NK-92 treated with Interleukin-12 subunit alpha and Interleukin-12 subunit beta, amount 100 ng/mL, for 24 hours (cell line): ENCODE data around the gene AATK.

Source experiments
- DNase-seq: peaks from one replicate; lab custom pipeline; 2025; lab: John Stamatoyannopoulos, UW

AATK gene, protein sequence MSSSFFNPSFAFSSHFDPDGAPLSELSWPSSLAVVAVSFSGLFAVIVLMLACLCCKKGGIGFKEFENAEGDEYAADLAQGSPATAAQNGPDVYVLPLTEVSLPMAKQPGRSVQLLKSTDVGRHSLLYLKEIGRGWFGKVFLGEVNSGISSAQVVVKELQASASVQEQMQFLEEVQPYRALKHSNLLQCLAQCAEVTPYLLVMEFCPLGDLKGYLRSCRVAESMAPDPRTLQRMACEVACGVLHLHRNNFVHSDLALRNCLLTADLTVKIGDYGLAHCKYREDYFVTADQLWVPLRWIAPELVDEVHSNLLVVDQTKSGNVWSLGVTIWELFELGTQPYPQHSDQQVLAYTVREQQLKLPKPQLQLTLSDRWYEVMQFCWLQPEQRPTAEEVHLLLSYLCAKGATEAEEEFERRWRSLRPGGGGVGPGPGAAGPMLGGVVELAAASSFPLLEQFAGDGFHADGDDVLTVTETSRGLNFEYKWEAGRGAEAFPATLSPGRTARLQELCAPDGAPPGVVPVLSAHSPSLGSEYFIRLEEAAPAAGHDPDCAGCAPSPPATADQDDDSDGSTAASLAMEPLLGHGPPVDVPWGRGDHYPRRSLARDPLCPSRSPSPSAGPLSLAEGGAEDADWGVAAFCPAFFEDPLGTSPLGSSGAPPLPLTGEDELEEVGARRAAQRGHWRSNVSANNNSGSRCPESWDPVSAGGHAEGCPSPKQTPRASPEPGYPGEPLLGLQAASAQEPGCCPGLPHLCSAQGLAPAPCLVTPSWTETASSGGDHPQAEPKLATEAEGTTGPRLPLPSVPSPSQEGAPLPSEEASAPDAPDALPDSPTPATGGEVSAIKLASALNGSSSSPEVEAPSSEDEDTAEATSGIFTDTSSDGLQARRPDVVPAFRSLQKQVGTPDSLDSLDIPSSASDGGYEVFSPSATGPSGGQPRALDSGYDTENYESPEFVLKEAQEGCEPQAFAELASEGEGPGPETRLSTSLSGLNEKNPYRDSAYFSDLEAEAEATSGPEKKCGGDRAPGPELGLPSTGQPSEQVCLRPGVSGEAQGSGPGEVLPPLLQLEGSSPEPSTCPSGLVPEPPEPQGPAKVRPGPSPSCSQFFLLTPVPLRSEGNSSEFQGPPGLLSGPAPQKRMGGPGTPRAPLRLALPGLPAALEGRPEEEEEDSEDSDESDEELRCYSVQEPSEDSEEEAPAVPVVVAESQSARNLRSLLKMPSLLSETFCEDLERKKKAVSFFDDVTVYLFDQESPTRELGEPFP (N-terminal part only)

DNA sequence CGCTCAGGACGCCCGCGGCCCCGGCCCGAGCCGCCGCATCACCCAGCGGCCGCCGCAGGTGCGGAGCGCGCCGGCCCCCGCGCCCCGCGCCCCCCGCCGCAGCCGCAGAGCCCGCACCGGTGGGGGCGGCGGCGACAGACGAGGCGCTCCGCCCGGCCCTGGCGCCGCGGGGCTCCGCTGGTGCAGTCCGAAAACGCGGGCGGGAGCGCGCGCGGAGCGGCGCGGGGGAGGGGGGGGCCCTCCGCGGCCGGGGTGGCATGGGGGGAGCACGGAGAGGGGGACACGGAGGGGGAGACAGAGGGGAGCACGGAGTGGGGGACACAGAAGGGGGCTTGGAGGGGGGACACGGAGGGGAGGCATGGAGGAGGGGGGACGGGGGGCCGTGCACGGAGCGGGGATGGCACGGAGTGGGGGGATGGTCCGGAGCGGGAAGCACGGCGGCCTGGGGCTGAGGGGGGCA is at the start of gene AATK:
Gene AATK (minus strand): TSS at position 189 of the 460 bp plus-strand sequence. CDS start 229 bp downstream, outside the sequence.
- no peak for DNase-seq

DNA sequence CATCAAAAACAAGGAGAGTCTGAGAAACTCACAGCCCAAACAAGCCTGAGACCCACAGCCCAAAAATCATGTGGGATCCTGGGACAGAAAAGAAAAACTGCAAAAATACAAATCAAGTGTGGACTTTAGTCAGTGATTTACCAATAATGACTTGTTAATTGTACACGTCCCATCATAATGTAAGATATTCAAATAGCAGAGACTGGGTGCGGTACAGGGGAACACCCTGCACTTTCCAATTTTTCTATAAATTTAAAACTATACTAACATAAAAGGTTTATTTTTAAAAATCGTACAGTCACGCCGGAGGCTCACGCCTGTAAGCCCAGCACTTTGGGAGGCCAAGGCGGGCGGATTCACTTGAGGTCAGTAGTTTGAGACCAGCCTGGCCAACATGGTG is 48.0 kb upstream of the AATK start:
- no peak for DNase-seq

DNA sequence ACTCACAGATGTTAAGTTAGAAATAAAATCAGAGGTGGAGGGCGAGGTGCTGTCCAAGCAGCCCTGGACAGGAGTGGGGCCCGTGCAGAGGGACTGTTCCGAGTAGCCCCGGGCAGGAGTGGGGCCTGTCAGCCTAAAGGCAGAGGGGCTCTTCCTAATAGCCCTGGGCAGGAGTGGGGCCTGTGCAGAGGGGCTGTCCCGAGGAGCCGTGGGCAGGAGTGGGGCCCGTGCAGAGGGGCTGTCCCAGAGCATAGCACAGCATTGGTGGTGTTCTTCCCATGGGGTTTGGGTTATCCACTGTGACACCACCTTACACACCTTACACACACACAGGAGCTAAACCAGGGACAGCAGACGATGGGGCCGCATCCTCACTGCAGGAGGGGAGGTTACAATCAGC is 46.3 kb upstream of the AATK start:
- DNase-seq: no peak

DNA sequence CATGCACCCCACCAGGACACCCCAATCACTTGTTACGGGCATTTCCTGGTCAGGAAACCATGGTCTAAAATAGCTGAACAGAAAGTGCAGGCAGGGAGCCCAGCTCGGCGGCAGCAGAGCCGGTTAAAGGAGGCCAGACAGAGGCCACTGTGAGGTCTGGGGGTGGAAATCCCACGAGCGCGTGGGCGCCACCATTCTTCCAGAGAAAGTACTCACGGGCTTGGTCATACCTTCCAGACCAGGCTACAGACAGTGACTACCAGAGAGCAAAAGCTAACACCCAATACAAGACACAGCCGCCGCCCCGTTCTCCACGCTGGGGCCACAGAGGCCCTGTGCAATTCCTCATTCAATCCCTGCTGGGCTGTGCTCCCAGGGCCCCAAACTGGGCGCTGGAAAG is 44.8 kb upstream of the AATK start:
- DNase-seq: no peak

DNA sequence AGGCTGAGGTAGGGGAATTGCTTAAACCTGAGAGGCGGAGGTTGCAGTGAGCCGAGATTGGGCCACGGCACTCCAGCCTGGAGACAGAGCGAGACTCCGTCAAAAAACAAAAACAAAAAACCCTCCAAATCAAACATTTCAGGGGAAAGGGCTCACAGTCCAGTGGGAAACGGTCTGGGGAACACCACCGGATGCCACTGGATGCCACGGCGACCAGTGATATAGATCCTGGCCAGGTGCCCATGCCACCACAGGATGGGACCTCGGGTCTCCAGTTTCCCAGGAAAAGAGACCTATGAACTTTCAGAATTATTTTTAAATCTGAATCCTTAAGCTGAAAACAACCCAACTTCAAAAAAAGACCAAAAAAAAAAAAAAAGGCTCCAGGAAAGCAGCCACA is 44.4 kb upstream of the AATK start:
- DNase-seq: no peak

DNA sequence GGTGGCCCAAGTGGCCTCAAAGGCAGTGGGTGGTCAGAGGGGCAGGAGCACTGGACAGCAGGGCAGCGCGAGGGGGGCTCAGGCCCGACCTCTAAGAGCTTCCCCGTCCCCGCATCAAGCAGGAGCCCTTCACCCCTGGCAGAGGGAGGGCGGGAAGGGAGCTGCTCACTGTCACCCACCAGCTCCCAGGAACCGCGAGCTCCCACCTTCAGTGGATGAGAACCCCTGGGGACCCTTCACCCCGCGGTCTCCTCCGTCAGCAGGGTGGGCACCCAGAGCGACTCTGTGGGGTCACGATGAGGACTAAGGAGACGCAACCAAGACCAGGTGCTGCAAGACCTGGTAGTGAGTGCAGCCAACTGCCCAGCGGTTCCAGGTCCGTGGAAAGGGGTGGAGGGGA is 43.1 kb upstream of the AATK start:
- DNase-seq: no peak

DNA sequence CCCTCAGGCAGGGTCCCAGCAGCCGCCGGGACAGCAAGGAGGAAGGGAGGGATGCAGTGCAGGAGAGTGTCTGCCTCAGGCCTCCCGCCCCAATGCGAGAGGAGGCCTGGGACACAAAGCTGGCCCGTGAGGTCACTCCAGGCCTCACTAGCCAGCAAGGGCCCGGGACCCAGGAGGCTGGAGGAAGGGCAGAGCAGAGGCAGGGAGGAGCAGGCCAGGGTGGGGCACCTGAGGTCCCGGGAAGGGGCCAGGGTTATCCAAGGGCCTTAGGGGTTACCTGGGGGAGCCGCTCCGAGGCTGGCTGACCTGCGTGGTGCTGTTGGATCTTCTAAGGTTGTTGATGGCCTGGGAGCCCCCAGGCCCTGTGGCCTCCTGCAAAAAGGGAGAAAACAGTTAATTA is 42.6 kb upstream of the AATK start:
- DNase-seq: no peak

DNA sequence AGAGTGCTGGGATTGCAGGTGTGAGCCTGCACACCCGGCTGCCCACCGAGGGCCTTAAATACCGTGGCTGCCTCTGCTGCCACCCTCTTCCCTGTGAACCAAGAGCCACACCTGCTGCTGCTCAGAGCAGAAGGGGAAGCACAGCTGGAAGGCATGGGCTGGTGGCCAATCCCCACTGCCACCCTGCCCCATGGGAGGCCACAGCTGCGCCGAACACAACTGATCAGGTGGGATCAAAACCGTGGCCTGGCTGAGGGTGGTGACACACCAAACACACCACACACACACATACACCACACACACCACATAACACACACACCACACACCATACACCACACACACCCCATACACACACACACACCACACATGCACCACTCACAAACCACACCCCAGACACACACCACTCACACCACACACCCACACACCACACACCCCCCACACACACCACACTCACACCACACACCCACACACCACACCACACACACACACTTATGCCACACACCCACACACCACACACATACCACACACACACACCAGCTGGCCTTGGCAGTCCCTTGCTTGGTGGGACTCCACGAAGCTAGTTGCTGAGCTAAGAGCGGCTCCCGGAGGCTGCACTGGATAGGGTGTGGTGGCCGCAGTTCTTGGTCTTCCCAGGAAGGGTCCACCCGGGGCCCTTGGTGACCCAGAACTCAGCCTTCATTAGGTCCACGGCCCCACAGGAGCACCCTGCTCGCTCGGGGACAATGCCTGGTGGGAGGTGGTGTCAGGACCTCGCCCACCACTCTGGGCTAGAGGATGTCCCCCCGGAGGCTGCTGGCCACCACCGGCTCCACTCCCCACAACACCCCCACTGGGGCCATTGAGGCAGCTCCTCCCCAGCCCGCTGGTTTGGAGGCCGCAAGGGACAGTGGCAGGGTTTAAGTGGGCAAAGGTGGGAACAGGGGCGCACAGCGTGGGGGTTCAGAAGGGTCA is 41.9 kb upstream of the AATK start:
- no peak for DNase-seq

DNA sequence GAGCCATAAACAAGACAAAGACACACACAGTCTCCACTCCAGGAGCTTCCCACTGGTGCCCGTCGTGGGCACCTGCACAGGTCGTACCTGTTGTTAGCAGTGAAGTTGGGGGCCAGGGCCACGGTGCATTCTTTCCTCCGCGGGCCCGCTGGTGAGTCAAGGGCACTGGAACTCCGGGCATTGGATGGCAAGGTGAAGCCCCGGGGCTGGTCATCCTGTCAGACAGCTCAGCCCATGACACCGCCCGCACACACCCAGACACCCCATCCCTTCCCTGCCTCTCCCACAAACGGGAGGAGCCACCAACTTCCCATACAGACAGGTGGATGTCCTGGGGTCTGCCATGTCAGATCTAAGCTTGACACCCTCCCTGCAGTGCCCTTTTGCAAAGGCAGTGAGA is 40.6 kb upstream of the AATK start:
- no peak for DNase-seq

DNA sequence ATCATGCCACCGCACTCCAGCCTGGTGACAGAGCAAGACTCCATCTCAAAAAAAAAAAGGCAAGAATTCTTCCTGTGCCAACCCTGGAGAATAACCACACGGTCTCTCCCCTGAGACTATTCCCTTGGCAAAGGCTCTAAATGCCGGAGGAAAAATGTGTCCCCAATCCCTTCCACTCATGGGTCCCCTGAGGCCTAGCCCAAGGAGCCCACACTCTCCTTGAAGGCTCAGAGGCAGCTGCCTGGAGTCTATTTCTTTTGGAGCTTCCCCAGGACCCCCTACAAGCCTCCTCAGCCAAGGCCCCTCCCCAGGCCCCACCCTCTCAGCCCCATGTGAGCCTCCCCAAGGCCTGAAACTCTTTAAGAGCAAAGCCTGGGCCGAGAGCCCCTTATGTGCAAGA is 40.1 kb upstream of the AATK start:
- DNase-seq: no peak

DNA sequence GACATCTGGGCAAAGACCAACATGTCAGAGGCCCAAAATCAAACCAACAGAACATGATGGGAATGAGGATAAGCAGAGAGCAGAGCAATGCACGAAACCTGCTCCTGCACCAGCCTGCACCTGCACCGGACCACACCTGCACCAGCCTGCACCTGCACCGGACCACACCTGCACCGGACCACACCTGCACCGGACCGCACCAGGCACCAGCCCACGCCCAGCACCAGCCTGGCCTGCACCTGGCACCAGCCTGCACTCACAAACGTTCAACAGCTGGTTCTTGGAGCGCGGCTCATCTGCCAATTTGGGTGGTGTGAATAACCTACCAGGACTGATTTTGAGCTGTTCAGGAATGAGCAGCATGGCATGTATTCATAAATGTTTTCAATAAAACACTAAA is 38.6 kb upstream of the AATK start:
- DNase-seq: no peak

DNA sequence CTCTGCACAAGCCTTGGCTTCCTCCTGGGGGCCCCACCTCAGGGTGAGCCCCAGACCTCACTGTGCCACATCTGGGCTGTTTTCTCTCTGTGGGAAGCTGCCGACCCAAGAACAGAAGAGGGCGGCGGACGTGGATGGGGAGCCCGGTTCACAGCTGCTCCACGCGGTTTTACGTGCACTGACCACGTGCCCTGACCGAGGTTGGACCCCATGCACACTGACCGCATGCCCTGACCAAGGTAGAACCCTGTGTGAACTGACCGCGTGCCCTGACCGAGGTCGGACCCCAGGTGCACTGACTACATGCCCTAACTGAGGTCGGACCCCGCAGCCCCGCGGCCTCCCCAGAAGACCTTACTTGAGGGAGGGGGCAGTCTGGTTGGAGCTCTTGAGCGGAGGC is 37.1 kb upstream of the AATK start:
- no peak for DNase-seq

DNA sequence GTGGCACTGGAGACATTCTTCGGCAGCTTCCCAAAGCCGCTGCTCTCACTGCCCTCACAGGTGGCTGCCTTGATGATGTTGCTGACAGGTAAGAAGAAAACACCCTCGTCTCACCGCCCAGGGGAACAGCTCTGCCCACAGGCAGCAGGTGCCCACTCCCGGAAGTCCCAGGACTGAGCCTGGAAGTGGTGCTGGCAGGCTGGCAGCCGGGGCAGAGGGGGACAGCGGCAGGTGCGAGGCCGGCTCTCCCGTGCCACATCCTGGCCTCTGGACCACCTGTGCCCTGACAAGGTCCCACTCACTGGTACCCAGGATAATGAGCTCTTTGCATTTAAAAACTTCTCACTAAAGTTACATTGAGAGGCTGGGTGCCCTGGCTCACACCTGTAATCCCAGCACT is 36.3 kb upstream of the AATK start:
- no peak for DNase-seq

DNA sequence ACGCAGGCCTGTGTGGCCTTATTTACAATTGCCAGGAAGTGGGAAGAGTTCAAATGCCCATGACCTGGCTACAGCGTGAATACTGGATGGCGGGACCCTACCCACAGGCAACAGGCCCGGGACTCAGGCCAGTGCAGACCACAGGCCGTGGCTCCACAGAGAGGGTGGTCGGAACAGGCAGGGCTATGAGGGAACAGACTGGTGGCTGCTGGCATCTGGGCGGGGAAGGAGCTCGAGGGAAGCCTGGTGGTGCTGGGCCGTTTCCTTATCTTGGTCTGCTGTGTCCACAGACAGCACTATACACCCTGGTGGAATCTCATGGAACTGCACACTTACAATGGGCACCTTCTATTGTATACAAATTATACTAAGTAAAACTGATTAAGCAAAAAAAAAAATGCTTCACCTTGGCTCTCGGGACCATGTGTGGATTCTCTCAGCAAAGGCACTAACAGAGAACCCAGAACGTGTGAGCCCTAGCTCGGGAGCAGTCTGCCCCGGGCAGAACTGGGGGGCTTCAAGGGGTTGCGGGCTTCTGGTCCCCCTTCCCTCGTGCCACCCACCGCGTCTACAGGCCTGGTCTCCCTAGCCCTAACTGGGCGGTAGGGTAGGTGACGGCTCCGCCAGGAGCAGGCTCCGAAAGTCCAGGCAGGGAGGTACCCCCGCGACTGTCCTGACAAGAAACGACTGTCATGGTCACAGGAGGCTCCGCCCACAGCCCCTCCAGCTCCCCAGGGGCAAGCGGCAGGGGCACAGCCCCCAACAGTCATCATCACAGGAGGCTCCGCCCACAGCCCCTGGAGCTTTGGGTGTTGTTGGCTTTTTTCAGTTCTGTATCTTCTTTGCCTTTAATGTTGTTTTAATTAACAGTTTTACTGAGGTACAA is 34.9 kb upstream of the AATK start:
- no peak for DNase-seq

DNA sequence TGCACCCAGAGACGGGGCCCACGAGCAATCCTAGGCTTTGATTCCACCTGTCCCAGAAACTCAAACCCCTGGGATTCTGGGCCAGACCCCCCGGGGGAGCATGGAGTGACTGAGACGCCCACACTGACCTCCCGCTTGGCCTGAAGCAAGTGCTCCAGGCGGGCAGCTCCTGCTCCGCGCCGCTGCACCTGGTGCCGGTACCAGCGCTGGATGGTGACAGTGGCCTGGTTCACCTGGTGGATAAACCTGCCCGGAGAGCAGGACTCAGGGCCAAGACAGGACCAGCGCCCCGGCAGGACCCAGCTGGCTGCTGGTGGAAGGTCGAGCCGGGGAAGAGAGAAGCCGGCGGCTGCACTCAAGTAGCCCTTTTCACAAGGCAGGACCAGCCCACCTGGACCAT is 34.2 kb upstream of the AATK start:
- no peak for DNase-seq

DNA sequence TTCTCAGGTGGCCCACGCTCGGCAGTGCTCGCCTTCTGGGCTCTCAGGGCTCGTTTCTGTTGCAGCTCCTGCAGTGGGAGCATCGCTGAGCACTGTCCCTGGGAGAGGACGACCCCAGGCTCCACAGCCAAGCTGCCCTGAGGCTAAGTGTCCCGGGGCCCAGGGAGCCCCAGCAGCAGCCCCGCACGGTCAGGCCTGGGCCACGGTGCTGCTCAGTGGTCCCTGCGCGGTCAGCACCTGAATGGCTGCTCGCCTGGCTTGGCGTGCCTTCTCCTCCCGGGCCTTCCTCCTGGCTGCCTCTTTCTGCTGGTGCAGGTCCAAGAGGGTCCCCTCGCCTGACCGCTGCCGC is 33.4 kb upstream of the AATK start:
- DNase-seq: no peak

DNA sequence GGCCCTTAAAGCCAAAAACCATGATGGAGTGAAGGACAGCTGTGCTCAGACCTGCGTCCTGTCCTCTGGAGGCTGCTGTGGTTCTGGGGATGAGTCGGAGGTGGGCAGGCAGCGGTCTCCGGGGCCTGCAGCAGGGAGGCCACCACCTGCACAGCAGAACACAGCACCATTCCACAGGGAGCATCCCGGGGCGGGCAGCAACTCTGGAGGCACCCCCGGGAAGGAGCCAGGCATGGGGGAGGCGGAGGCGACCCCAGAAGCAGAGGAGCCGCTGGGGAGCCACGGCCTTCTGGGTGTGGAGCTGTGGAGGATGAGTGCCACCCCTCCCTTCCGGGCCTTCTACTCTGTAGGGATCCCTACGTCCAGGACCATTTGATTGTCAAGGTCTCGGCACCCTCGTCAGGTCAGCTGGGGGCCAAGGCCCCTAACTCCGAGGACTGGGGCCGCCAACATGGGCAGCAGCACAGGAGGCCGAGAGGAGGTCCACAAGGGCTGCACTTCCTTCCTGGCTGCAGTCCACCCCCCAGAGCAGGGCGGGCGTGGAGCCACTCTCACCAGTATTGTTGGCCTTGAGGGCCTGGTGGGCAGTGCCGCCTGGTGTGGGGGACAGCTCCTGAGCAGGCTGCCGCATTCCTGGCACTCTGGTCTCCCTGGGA is 32.9 kb upstream of the AATK start:
- no peak for DNase-seq

DNA sequence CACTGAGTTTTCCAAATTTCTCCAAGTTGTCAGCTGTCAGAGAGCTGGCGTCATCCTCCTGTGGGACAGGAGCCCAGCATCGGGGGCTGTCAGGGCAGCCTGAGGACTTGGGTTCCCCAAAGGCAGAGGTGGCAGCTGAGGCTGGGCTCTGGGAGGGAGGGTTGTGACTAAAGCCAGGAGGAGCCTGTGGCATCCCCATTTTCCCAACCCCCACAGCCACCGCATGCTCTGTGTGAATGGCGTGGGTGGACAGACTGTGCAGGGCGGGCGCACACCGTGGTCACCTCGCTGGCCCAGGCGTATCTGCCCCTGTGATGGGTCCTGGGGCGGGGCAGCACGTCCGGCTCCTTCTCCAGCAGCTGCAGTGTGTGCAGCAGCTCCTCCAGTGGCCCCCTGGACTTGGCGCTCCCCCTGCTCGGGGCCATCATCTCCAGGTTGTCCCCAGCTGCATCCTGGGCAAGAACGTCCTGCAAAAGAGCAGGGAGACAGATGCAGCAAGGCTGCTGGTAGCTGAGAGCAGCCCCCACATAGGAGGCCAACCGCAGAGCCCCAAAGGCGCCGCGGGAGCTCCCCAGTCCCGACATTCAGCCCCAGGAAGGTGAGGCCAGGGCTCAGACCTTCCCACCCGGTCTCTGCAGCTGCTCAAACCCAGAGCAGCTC is 31.9 kb upstream of the AATK start:
- DNase-seq: no peak

DNA sequence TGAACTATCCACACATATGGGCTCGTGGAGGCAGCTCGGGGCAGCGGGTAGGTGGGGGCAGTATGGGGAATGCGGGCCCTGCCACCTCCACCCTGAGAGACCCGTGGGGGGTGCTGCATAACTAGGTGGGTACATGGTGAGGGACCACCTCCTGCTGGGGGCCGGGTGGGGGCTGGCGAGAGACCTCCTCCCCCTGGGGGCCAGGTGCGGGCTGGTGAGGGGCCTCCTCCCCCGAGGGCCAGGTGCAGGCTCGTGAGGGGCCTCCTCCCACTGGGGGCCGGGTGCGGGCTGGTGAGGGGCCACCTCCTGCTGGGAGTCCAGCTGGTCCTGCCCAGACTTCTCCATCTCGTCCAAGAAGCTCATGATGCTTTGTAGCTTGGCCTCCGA is 31.4 kb upstream of the AATK start:
- no peak for DNase-seq
